Upper lobe of left lung (tissue), 4 donors: ENCODE data around the gene TFB1M.

ENCODE experiments used
- EP300 ChIP-seq, 4 donors: sonication (generic); formaldehyde crosslinking; IDR thresholded peaks; one replicate each; pipeline ENCODE4 v1.5.1; 2017; ENCODE audit warnings: antibody characterized with exemption in 4 of 4, control low read depth in 2 of 4
- POLR2A ChIP-seq, 4 donors: fragments of 450-650 bp; IDR thresholded peaks; one replicate each; pipeline ENCODE4 v1.5.1; 2016 to 2017; ENCODE audit warnings: antibody characterized with exemption in 4 of 4, mild to moderate bottlenecking in 2 of 4
- TF ChIP-seq, protein P1 (sequence below), 6 experiments: fragments of 450-650 bp in 4 of 6; fragments of 200-600 bp in 2 of 6; sonication (generic) in 2 of 6; IDR thresholded peaks; one replicate each; pipeline ENCODE4 v1.5.1; 2016 to 2019; ENCODE audit warnings: antibody characterized with exemption in 6 of 6

DNA sequence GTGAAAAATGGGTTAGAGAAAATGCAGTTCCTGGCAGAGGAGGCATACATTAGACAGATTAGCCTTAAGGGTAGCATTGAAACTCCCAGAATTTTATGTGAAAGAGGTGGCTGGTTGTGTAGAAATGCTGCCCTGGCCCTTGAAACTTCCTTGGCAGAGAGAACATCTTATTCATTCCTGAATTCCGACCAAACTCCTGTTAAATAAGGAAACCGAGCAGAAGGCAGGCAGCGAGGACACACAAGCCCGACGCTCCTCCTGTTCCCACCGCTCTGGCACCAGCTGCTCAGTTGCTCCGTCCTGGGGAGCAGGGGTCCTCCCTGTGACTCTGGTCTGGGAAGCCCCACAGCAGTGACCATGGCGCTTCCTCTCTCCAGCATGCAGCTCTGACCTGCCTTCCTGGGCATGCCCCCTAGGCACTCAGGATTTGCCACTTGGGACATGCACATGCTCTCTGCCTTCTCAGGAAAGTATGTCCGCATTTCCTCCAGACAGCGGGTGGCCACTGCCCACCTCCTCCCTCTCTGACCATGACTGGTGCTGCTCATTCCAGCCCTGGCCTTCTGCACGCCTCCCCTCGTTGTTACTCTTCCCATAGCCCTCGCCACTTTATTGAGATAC is 85.6 kb downstream of the TFB1M start:
- TF ChIP-seq POLR2A (IDR thresholded peaks at IDR 0.05) (no peak), EP300 (IDR thresholded peaks at IDR 0.05) (no peak)
- TF ChIP-seq, protein P1, sequence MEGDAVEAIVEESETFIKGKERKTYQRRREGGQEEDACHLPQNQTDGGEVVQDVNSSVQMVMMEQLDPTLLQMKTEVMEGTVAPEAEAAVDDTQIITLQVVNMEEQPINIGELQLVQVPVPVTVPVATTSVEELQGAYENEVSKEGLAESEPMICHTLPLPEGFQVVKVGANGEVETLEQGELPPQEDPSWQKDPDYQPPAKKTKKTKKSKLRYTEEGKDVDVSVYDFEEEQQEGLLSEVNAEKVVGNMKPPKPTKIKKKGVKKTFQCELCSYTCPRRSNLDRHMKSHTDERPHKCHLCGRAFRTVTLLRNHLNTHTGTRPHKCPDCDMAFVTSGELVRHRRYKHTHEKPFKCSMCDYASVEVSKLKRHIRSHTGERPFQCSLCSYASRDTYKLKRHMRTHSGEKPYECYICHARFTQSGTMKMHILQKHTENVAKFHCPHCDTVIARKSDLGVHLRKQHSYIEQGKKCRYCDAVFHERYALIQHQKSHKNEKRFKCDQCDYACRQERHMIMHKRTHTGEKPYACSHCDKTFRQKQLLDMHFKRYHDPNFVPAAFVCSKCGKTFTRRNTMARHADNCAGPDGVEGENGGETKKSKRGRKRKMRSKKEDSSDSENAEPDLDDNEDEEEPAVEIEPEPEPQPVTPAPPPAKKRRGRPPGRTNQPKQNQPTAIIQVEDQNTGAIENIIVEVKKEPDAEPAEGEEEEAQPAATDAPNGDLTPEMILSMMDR (IDR thresholded peaks at IDR 0.05), result no peak
